H9 (cell line): ENCODE measurements around the gene MRPL41. TPM values are rescaled to one million over a fixed set of nuclear protein-coding genes. Genes with fewer than 3 reads are reported as not detected.

Experiments
- DNase-seq: peaks from one replicate; pipeline ENCODE4 v3.0.0-alpha.2; 2017
- H2AFZ ChIP-seq: one replicate; pipeline ENCODE4 v1.6.1; 2013; ENCODE audit warnings: mild to moderate bottlenecking, low read length, control low read depth, moderate library complexity
- H2AK5ac ChIP-seq: 2 replicates; pipeline ENCODE4 v1.6.1; 2013; ENCODE audit warnings: low read length, control low read depth, mixed read lengths; ENCODE audit not compliant: insufficient read length
- H2BK120ac ChIP-seq: one replicate; pipeline ENCODE4 v1.6.1; 2013; ENCODE audit warnings: low read depth, mild to moderate bottlenecking, low read length, control low read depth, inconsistent platforms; ENCODE audit not compliant: poor library complexity, severe bottlenecking
- H2BK12ac ChIP-seq: 2 replicates; pipeline ENCODE4 v1.6.1; 2013; ENCODE audit warnings: low read length, control low read depth, mixed read lengths, low read depth; ENCODE audit not compliant: insufficient read length
- H2BK15ac ChIP-seq: 2 replicates; pipeline ENCODE4 v1.6.1; 2013; ENCODE audit warnings: low read depth, low read length, control low read depth
- H2BK20ac ChIP-seq: one replicate; pipeline ENCODE4 v1.6.1; 2013; ENCODE audit warnings: low read depth, mild to moderate bottlenecking, low read length, control low read depth, inconsistent platforms; ENCODE audit not compliant: poor library complexity, severe bottlenecking
- H2BK5ac ChIP-seq: 2 replicates; pipeline ENCODE4 v1.6.1; 2013; ENCODE audit warnings: low read length, control low read depth, mixed read lengths; ENCODE audit not compliant: insufficient read length
- H3K14ac ChIP-seq: 2 replicates; pipeline ENCODE4 v1.6.1; 2013; ENCODE audit warnings: low read length, control low read depth; ENCODE audit not compliant: insufficient read depth
- H3K18ac ChIP-seq: 2 replicates; pipeline ENCODE4 v1.6.1; 2013; ENCODE audit warnings: low read depth, mild to moderate bottlenecking, mixed read lengths, low read length, control low read depth; ENCODE audit not compliant: insufficient read length
- H3K23ac ChIP-seq: 2 replicates; pipeline ENCODE4 v1.6.1; 2013; ENCODE audit warnings: low read length, control low read depth, mixed read lengths, low read depth; ENCODE audit not compliant: insufficient read length
- H3K23me2 ChIP-seq: 2 replicates; pipeline ENCODE4 v1.6.1; 2013; ENCODE audit warnings: low read depth, mild to moderate bottlenecking, mixed read lengths, low read length, control low read depth; ENCODE audit not compliant: insufficient read length, poor library complexity, severe bottlenecking
- H3K27ac ChIP-seq: 2 replicates; pipeline ENCODE4 v1.5.1; 2013; ENCODE audit warnings: low read length, control low read depth, mixed read lengths, low read depth; ENCODE audit not compliant: insufficient read length
- H3K27me3 ChIP-seq: 2 replicates; pipeline ENCODE4 v1.6.1; 2013; ENCODE audit warnings: low read length, control low read depth, inconsistent platforms; ENCODE audit not compliant: insufficient read depth
- H3K4ac ChIP-seq: 2 replicates; pipeline ENCODE4 v1.6.1; 2013; ENCODE audit warnings: low read depth, mild to moderate bottlenecking, control low read depth, inconsistent platforms, low read length, moderate library complexity
- H3K4me1 ChIP-seq: 2 replicates; pipeline ENCODE4 v1.6.1; 2013; ENCODE audit warnings: low read length, control low read depth, inconsistent platforms; ENCODE audit not compliant: insufficient read depth
- H3K4me2 ChIP-seq: 2 replicates; pipeline ENCODE4 v1.6.1; 2013; ENCODE audit warnings: low read length, control low read depth, mixed read lengths; ENCODE audit not compliant: insufficient read length, insufficient read depth
- H3K56ac ChIP-seq: 2 replicates; pipeline ENCODE4 v1.6.1; 2013; ENCODE audit warnings: low read depth, mild to moderate bottlenecking, mixed read lengths, low read length, control low read depth; ENCODE audit not compliant: insufficient read length
- H3K79me1 ChIP-seq: 2 replicates; pipeline ENCODE4 v1.6.1; 2013; ENCODE audit warnings: low read depth, mild to moderate bottlenecking, moderate library complexity, low read length, control low read depth, inconsistent platforms; ENCODE audit not compliant: insufficient read depth, poor library complexity, severe bottlenecking
- H3K79me2 ChIP-seq: 2 replicates; pipeline ENCODE4 v1.6.1; 2013; ENCODE audit warnings: low read length, control low read depth, inconsistent platforms; ENCODE audit not compliant: insufficient read depth
- H3K9ac ChIP-seq: 2 replicates; pipeline ENCODE4 v1.6.1; 2013; ENCODE audit warnings: low read length, control low read depth, mixed read lengths; ENCODE audit not compliant: insufficient read length; ENCODE audit errors: extremely low read depth
- H3K9me3 ChIP-seq: one replicate; pipeline ENCODE4 v1.6.1; 2013; ENCODE audit warnings: low read depth, low read length, inconsistent platforms; ENCODE audit not compliant: control insufficient read depth
- H3T11ph ChIP-seq: one replicate; pipeline ENCODE4 v1.6.1; 2013; ENCODE audit warnings: mild to moderate bottlenecking, low read length, control low read depth, inconsistent platforms
- H4K20me1 ChIP-seq: one replicate; pipeline ENCODE4 v1.6.1; 2013; ENCODE audit not compliant: control insufficient read depth, insufficient read length, insufficient read depth
- H4K5ac ChIP-seq: 2 replicates; pipeline ENCODE4 v1.6.1; 2013; ENCODE audit warnings: low read depth, mild to moderate bottlenecking, mixed read lengths, low read length, control low read depth; ENCODE audit not compliant: insufficient read length
- H4K8ac ChIP-seq: replicated peaks from 2 replicates; pipeline ENCODE4 v1.6.1; 2013; ENCODE audit warnings: low read length, control low read depth, mixed read lengths, low read depth; ENCODE audit not compliant: insufficient read length
- H4K91ac ChIP-seq: 2 replicates; pipeline ENCODE4 v1.6.1; 2013; ENCODE audit warnings: low read depth, mild to moderate bottlenecking, moderate library complexity, mixed read lengths, low read length, control low read depth; ENCODE audit not compliant: insufficient read length
- H3K27ac Mint-ChIP-seq, 3 experiments: 2 replicates in 2 of 3; 3 replicates in 1 of 3; pipeline ENCODE4 v1.8.0; 2020 to 2021; ENCODE audit warnings: mixed read lengths in 3 of 3, mild to moderate bottlenecking in 1 of 3, moderate library complexity in 1 of 3
- H3K27me3 Mint-ChIP-seq: 2 replicates; pipeline ENCODE4 v1.8.0; 2021; ENCODE audit warnings: low read depth, mild to moderate bottlenecking, moderate library complexity, mixed read lengths
- H3K36me3 Mint-ChIP-seq, 3 experiments: 2 replicates in 2 of 3; 3 replicates in 1 of 3; pipeline ENCODE4 v1.8.0; 2020 to 2021; ENCODE audit warnings: low read depth in 3 of 3, mixed read lengths in 3 of 3; ENCODE audit not compliant: insufficient read depth in 1 of 3
- H3K4me1 Mint-ChIP-seq, 2 experiments: 2 replicates each; pipeline ENCODE4 v1.8.0; 2020; ENCODE audit warnings: mixed read lengths in 2 of 2
- H3K4me3 Mint-ChIP-seq, 2 experiments: 2 replicates in 1 of 2; 3 replicates in 1 of 2; pipeline ENCODE4 v1.8.0; 2020 to 2021; ENCODE audit warnings: mild to moderate bottlenecking in 2 of 2, mixed read lengths in 2 of 2, moderate library complexity in 1 of 2
- H3K9me3 Mint-ChIP-seq, 2 experiments: 2 replicates in 1 of 2; 3 replicates in 1 of 2; pipeline ENCODE4 v1.8.0; 2020; ENCODE audit warnings: mild to moderate bottlenecking in 2 of 2, mixed read lengths in 2 of 2, moderate library complexity in 1 of 2
- CTCF ChIP-seq: fragments of 200-600 bp; sonication (generic); conservative IDR thresholded peaks from 3 replicates; pipeline ENCODE4 v1.8.0; 2021; ENCODE audit warnings: antibody characterized with exemption, mild to moderate bottlenecking
- WGBS: extraction: QIAGEN DNeasy Blood & Tissue Kit; methylation state at CpG from one replicate; pipeline ENCODE4 v1.1.7; 2013; ENCODE audit warnings: missing lambda C conversion rate, low lambda C conversion rate, mixed read lengths; ENCODE audit not compliant: insufficient read length; ENCODE audit errors: extremely low coverage; 5-methylcytosine and 5-hydroxymethylcytosine counted together
- total RNA-seq: library from RNA; stranded (reverse); gene quantifications from 2 replicates; pipeline ENCODE4 v1.2.1, GENCODE V29; 2021

Gene MRPL41
- total RNA-seq, 1 experiment from 2014 or later, result 52.2 TPM

GRCh38 chr9:137579259-137579604 is 27.6 kb downstream of the MRPL41 start:
- no peak overlapping the region; the same call in 1 of the 2 replicates for H3K14ac ChIP-seq
- no CpG with 5 or more reads among the region's 19 CpGs for WGBS

More at GRCh38 chr9:137579259-137579604, 27.6 kb downstream of the MRPL41 start:
- no peak overlapping the region for H2AK5ac ChIP-seq
- H2BK20ac ChIP-seq, result no peak overlapping the region
- peaks cover 4% of the 10 kb centered on the region; the same call in 1 of the 2 replicates for H3K4me1 ChIP-seq
- no peak overlapping the region for H2BK120ac ChIP-seq
- H3K23ac ChIP-seq, result no peak overlapping the region
- peak overlapping the region; percentile 24 to 94 (median 91); a peak in 5 of 7 replicates for H3K27ac Mint-ChIP-seq
- no peaks in the 10 kb centered on the region for H4K20me1 ChIP-seq
- H2BK5ac ChIP-seq, result no peak overlapping the region
- no peaks in the 10 kb centered on the region for H3K27me3 ChIP-seq
- H3K23me2 ChIP-seq, result peaks cover 12% of the 10 kb centered on the region
- no peak overlapping the region for H4K5ac ChIP-seq
- no peak overlapping the region for H2BK12ac ChIP-seq
- no peaks in the 10 kb centered on the region for H3K9me3 ChIP-seq
- no peak overlapping the region for H3K27ac ChIP-seq
- peak overlapping the region; percentile 86 to 90 for H3K4me3 Mint-ChIP-seq
- no peak overlapping the region for H3K9ac ChIP-seq
- TF ChIP-seq CTCF, result no peak
- H3K4ac ChIP-seq, result no peak overlapping the region
- peaks cover 10% of the 10 kb centered on the region; the same call in 1 of the 2 replicates for H3K79me2 ChIP-seq
- H3T11ph ChIP-seq, result no peak overlapping the region
- H3K9me3 Mint-ChIP-seq, result no peaks in the 10 kb centered on the region
- peaks cover 29 to 40% of the 10 kb centered on the region in 2 experiments for H3K4me1 Mint-ChIP-seq
- H4K91ac ChIP-seq, result no peak overlapping the region
- H3K18ac ChIP-seq, result no peak overlapping the region
- H3K27me3 Mint-ChIP-seq, result no peaks in the 10 kb centered on the region
- peaks cover 10% of the 10 kb centered on the region for H3K79me1 ChIP-seq
- H2AFZ ChIP-seq, result no peak overlapping the region
- peak overlapping the region; percentile 9 for H3K4me2 ChIP-seq
- H4K8ac ChIP-seq, result no peak overlapping the region
- peaks cover 32 to 72% (median 55%) of the 10 kb centered on the region in 3 experiments for H3K36me3 Mint-ChIP-seq
- H3K56ac ChIP-seq, result no peak overlapping the region
- DNase-seq, result peak; percentile 39
- no peak overlapping the region for H2BK15ac ChIP-seq
